Erythroblast (primary cell): ENCODE results near the gene UBR7.

Experiments used
- GATA1 ChIP-seq: IDR thresholded peaks from 2 replicates; pipeline ENCODE4 v1.6.1; 2011; ENCODE audit warnings: low read depth, mild to moderate bottlenecking, control low read depth, low read length, moderate library complexity
- POLR2A ChIP-seq: IDR thresholded peaks from 2 replicates; pipeline ENCODE4 v1.6.1; 2011; ENCODE audit warnings: mild to moderate bottlenecking, low read length

DNA sequence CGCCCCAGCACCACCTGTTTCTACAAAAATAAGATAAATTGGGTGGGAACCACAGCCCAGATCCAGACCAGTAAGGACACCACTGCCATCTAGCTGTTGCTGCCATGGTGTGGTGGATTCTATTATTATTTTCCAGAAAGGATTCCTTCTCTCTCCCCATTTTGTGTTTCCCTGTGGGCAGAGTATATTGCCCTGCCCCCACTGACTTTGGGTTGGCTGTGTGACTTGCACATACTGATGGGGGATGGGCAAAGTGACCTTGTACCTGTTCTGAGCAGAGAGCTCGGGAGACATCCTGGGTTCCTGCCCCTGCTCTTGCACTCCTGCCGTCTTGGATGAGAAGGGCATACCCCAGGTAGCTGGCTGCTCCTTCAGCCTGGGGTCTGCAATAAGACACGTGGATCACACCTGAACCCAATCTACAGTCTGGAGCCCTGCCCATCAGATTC, 46.7 kb upstream of the UBR7 start:
- TF ChIP-seq POLR2A, result no peak
- TF ChIP-seq GATA1, result no peak
